ENCODE results near the gene SULT4A1. TPM values are rescaled to one million over a fixed set of nuclear protein-coding genes. Genes with fewer than 3 reads are reported as not detected.

Gene SULT4A1
- total and polyA plus RNA-seq, 10 donors: 0.35 to 5.1 (median 1.7) TPM

GRCh38 chr22:43838571-43839307, 23.6 kb downstream of the SULT4A1 start:
- DNase-seq: no peak
- Histone ChIP-seq H3K9me3 (no peaks in the 10 kb centered on the region), H3K4me1 (no peaks in the 10 kb centered on the region), H3K4me3 (no peak overlapping the region), H3K27ac (no peak overlapping the region), H3K27me3 (replicated peaks in 1 of 7) (peaks cover 0 to 25% (median 0%) of the 10 kb centered on the region in 7 donors), H3K36me3 (no peaks in the 10 kb centered on the region)
- WGBS, 5 donors: 89 to 97% (median 94%) methylated on average over 24 to 25 of the region's 25 CpGs
- TF ChIP-seq CTCF (IDR thresholded peaks at IDR 0.05 in 8 of 11, conservative IDR thresholded peaks at IDR 0.05 in 3 of 11): no peak
- TF ChIP-seq POLR2A (IDR thresholded peaks at IDR 0.05): no peak
- no peak for TF ChIP-seq POLR2AphosphoS5 (IDR thresholded peaks at IDR 0.05)
- intact Hi-C loops (cut with DNase I; ENCODE audit: low total_unique reads): no loop called here

- no peaks in the 10 kb centered on the region for H3K4me1 ChIP-seq
- no peak overlapping the region for H3K4me3 ChIP-seq
- H3K9me3 ChIP-seq: no peaks in the 10 kb centered on the region
- TF ChIP-seq POLR2A (IDR thresholded peaks at IDR 0.05): no peak
- no peak for TF ChIP-seq CTCF (IDR thresholded peaks at IDR 0.05 in 8 of 11, conservative IDR thresholded peaks at IDR 0.05 in 3 of 11)
- no peak for TF ChIP-seq POLR2AphosphoS5 (IDR thresholded peaks at IDR 0.05)
- H3K27me3 ChIP-seq (replicated peaks in 1 of 7): peaks cover 0 to 31% (median 0%) of the 10 kb centered on the region in 7 donors
- H3K27ac ChIP-seq: no peak overlapping the region
- H3K36me3 ChIP-seq: no peaks in the 10 kb centered on the region
- WGBS, 5 donors: 86 to 99% (median 90%) methylated on average over 7 to 10 of the region's 10 CpGs
- DNase-seq: no peak
- intact Hi-C loops (cut with DNase I; ENCODE audit: low total_unique reads): no loop called here
Measured at GRCh38 chr22:43838161-43838560, 24.2 kb downstream of the SULT4A1 start.

- no peaks in the 10 kb centered on the region for H3K36me3 ChIP-seq
- no peak overlapping the region for H3K4me3 ChIP-seq
- DNase-seq: no peak
- H3K9me3 ChIP-seq: no peaks in the 10 kb centered on the region
- no peak for TF ChIP-seq CTCF (IDR thresholded peaks at IDR 0.05 in 8 of 11, conservative IDR thresholded peaks at IDR 0.05 in 3 of 11)
- TF ChIP-seq POLR2AphosphoS5 (IDR thresholded peaks at IDR 0.05): no peak
- TF ChIP-seq POLR2A (IDR thresholded peaks at IDR 0.05): no peak
- H3K27ac ChIP-seq: no peak overlapping the region
- peaks cover 0 to 36% (median 0%) of the 10 kb centered on the region in 7 donors for H3K27me3 ChIP-seq (replicated peaks in 1 of 7)
- H3K4me1 ChIP-seq: no peaks in the 10 kb centered on the region
- intact Hi-C loops (cut with DNase I; ENCODE audit: low total_unique reads): no loop called here
- 59 to 74% (median 71%) methylated on average over 9 of the region's 9 CpGs for WGBS, 5 donors
Measured at GRCh38 chr22:43837666-43838065, 24.6 kb downstream of the SULT4A1 start.

- H3K27me3 ChIP-seq (replicated peaks in 1 of 7): peaks cover 0 to 50% (median 0%) of the 10 kb centered on the region in 7 donors
- no peak overlapping the region for H3K4me3 ChIP-seq
- no peak for DNase-seq
- H3K27ac ChIP-seq: no peak overlapping the region
- H3K4me1 ChIP-seq: no peaks in the 10 kb centered on the region
- intact Hi-C loops (cut with DNase I; ENCODE audit: low total_unique reads): no loop called here
- no peaks in the 10 kb centered on the region for H3K36me3 ChIP-seq
- 86 to 90% (median 90%) methylated on average over 13 of the region's 13 CpGs for WGBS, 5 donors
- no peaks in the 10 kb centered on the region for H3K9me3 ChIP-seq
- TF ChIP-seq POLR2A (IDR thresholded peaks at IDR 0.05): no peak
- no peak for TF ChIP-seq POLR2AphosphoS5 (IDR thresholded peaks at IDR 0.05)
- no peak for TF ChIP-seq CTCF (IDR thresholded peaks at IDR 0.05 in 8 of 11, conservative IDR thresholded peaks at IDR 0.05 in 3 of 11)
Measured at GRCh38 chr22:43835736-43836135, 26.6 kb downstream of the SULT4A1 start.

Measured in spleen (tissue), 11 donors.